WERI-Rb-1 (cell line): ENCODE results near the gene CAPNS1.
"Not testable (repeated sequence)": the region's sequence is repeated elsewhere in the genome, so short reads cannot be mapped to it uniquely, and the experiment has no call there.

Experiments used
- DNase-seq: peaks from one replicate; pipeline ENCODE4 v3.0.0-alpha.2; 2020
- H3K27ac ChIP-seq: fragments of 250-450 bp; sonication (Bioruptor Pico); 2 replicates; pipeline ENCODE4 v1.5.1; 2020; ENCODE audit warnings: mild to moderate bottlenecking, moderate library complexity
- H3K27me3 ChIP-seq: fragments of 250-450 bp; sonication (Bioruptor Pico); 2 replicates; pipeline ENCODE4 v1.5.1; 2021; ENCODE audit warnings: mild to moderate bottlenecking, low read depth, moderate library complexity; ENCODE audit not compliant: insufficient read depth, severe bottlenecking
- H3K36me3 ChIP-seq: fragments of 250-450 bp; sonication (Bioruptor Pico); 2 replicates; pipeline ENCODE4 v1.5.1; 2020; ENCODE audit warnings: mild to moderate bottlenecking, moderate library complexity
- H3K4me3 ChIP-seq: 2 replicates; pipeline ENCODE4 v1.5.1; 2011; ENCODE audit warnings: low read depth, mild to moderate bottlenecking, control low read depth, low read length
- H3K9me3 ChIP-seq: fragments of 250-450 bp; sonication (Bioruptor Pico); 2 replicates; pipeline ENCODE4 v1.5.1; 2021; ENCODE audit warnings: mild to moderate bottlenecking, moderate library complexity; ENCODE audit not compliant: severe bottlenecking
- CTCF ChIP-seq: IDR thresholded peaks from 2 replicates; pipeline ENCODE4 v1.5.1; 2011; ENCODE audit warnings: low read depth, mild to moderate bottlenecking, control low read depth, inconsistent platforms, low read length

CAPNS1 gene

GRCh38 chr19:36182612-36183244, 42.9 kb downstream of the CAPNS1 start:
- Histone ChIP-seq H3K4me3 (no peak overlapping the region), H3K9me3 (no peaks in the 10 kb centered on the region), H3K27ac (no peak overlapping the region), H3K36me3 (peaks cover 3% of the 10 kb centered on the region; the same call in 1 of the 2 replicates), H3K27me3 (no peaks in the 10 kb centered on the region)
- no peak for TF ChIP-seq CTCF
- no peak for DNase-seq

- Histone ChIP-seq H3K27me3 (no peaks in the 10 kb centered on the region), H3K4me3 (no peak overlapping the region), H3K27ac (no peak overlapping the region), H3K9me3 (no peaks in the 10 kb centered on the region), H3K36me3 (peaks cover 3% of the 10 kb centered on the region; the same call in 1 of the 2 replicates)
- TF ChIP-seq CTCF = no peak
- DNase-seq = no peak
Measured at GRCh38 chr19:36183245-36183628, 43.4 kb downstream of the CAPNS1 start.

GRCh38 chr19:36186722-36187121, 46.9 kb downstream of the CAPNS1 start:
- not testable (repeated sequence) for H3K36me3 ChIP-seq, H3K4me3 ChIP-seq, H3K27ac ChIP-seq, DNase-seq, H3K9me3 ChIP-seq, H3K27me3 ChIP-seq

- H3K4me3 ChIP-seq = no peak overlapping the region
- no peak for DNase-seq
- no peak for TF ChIP-seq CTCF
- no peaks in the 10 kb centered on the region for H3K36me3 ChIP-seq
- no peak overlapping the region for H3K27ac ChIP-seq
- H3K27me3 ChIP-seq = no peaks in the 10 kb centered on the region
- no peaks in the 10 kb centered on the region for H3K9me3 ChIP-seq
Measured at GRCh38 chr19:36196249-36196648, 56.4 kb downstream of the CAPNS1 start.

- Histone ChIP-seq H3K9me3 (no peaks in the 10 kb centered on the region), H3K27ac (no peak overlapping the region), H3K27me3 (no peaks in the 10 kb centered on the region), H3K4me3 (no peak overlapping the region), H3K36me3 (no peaks in the 10 kb centered on the region)
- TF ChIP-seq CTCF = no peak
- DNase-seq = no peak
Measured at GRCh38 chr19:36198119-36198518, 58.3 kb downstream of the CAPNS1 start.
